ENCODE data around the gene MOCOS.
"Not testable (repeated sequence)": the region's sequence is repeated elsewhere in the genome, so short reads cannot be mapped to it uniquely, and the experiment has no call there.

MOCOS gene

DNA sequence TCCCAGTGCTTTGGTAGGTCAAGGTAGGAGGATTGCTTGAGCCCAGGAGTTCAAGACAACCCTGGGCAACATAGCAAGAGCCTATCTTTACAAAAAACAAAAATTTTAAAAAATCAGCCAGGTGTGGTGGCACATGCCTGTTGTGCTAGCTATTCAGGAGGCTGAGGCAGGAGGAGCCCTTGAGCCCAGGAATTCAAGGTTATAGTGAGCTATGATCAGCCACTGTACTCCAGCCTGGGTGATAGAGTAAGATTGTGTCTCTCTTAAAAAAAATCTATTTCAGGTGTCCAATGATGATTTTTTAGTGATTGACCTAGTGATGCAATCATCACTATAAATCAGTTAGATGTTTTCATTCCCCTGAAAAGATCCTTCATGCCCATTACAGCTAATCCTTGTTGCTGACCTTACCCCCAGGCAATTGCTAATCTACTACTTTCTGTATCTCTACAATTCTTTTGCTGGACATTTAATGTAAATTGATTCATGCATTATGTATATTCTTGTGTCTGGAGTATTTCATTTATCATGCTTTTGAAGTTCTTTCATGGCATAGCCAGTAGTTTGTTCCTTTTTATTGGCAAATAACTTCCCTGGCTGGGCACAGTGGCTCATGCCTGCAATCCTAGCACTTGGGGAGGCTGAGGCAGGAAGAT, 10.3 kb downstream of the MOCOS start:
- in situ Hi-C loops (cut with HindIII; ENCODE audit: low sequenced_read_pairs), result no loop called here

GRCh38 chr18:36199691-36200295, 12.5 kb downstream of the MOCOS start:
- in situ Hi-C loops (cut with HindIII; ENCODE audit: low sequenced_read_pairs), result no loop called here

- in situ Hi-C loops (cut with HindIII; ENCODE audit: low sequenced_read_pairs), result no loop called here
Observed at GRCh38 chr18:36200354-36200771, 13.1 kb downstream of the MOCOS start.

DNA sequence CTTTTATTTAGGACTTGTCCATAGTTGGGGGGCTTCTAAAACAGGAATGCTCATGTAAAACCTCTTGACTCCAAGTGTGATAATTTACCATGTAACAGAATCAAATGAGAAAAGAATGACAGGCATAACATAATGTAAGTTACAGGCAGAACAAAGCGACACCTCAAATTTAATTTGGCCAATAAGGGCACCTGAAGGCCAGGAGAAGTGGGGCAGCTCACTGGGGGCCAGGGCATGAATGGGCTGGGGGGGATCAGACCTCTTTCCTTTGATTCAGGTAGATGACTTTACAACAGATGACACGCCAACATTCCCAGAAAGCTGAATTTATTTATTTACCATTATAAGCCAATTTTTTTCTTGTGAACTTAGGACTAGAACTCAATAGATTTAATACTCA, 14.5 kb downstream of the MOCOS start:
- in situ Hi-C loops (cut with HindIII; ENCODE audit: low sequenced_read_pairs), result no loop called here

GRCh38 chr18:36203360-36203895, 16.1 kb downstream of the MOCOS start:
- in situ Hi-C loops (cut with HindIII; ENCODE audit: low sequenced_read_pairs), result no loop called here

DNA sequence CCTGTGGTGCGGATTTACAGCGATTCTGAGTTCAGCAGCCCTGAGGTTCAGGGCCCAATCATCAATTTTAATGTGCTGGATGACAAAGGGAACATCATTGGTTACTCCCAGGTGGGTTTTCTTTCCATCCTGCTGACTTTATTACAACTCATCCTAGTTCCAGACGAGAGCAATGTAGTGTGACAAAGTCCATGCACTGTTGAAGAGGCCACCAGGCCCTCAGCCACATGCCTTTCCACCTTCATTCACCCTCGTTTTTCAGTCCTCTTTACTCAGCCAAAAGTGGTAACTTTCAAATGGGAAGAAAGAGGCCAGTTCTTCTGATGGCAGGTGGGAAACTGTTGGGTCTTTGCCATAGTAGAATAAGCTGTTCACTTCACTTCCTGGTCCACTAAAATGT, 17.9 kb downstream of the MOCOS start:
- in situ Hi-C loops (cut with HindIII; ENCODE audit: low sequenced_read_pairs), result no loop called here

DNA sequence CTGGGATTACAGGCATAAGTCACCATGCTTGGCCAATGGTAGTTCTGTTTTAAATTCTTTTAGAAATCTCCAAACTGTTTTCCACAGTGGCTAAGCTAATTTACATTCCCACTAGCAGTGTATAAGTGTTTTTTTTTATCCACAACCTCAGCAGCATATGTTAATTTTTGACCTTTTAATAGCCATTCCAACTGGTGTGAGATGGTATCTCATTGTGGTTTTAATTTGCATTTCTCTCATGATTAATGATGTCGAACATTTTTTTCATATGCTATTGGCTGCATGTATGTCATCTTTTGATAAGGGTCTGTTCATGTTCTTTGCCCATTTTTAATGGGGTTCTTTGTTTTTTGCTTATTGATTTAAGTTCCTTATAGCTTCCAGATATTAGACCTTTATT, 20.0 kb downstream of the MOCOS start:
- in situ Hi-C loops (cut with HindIII; ENCODE audit: low sequenced_read_pairs), result no loop called here

DNA sequence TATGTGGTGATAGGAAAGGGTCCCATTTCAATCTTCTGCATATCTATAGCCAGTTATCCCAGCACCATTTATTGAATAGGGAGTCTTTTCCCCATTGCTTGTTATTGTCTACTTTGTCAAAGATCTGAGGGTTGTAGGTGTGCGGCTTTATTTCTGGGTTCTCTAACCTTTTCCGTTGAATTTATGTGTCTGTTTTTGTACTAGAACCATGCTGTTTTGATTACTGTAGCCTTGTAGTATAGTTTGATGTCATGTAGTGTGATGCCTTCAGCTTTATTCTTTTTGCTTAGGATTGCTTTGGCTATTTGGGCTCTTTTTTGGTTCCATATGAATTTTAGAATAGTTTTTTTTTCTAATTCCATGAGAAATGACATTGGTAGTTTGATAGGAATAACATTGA, 20.7 kb downstream of the MOCOS start:
- in situ Hi-C loops (cut with HindIII; ENCODE audit: low sequenced_read_pairs), result not testable (repeated sequence)

DNA sequence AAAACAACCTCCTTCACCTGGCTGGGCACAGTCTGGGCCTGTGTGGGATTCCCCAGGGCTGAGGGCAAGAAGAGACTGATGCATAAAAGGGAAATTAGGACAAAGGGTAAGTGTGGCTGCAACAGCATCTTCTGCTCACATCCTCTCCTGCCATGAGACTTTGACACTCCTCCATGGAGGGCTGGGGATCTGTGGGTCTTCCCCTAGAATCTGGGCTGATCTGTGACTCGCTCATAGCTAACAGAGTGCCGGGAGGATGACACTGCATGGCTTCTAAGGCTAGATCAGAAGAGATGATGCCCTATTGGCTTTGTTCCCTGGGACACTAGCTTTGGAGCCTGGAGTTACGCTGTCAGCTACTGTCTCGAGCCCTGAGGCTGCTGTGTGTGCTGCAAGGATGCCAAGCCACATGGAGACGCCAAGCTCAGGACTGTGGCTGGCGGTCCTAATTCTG, 24.3 kb downstream of the MOCOS start:
- in situ Hi-C loops (cut with HindIII; ENCODE audit: low sequenced_read_pairs), result no loop called here

DNA sequence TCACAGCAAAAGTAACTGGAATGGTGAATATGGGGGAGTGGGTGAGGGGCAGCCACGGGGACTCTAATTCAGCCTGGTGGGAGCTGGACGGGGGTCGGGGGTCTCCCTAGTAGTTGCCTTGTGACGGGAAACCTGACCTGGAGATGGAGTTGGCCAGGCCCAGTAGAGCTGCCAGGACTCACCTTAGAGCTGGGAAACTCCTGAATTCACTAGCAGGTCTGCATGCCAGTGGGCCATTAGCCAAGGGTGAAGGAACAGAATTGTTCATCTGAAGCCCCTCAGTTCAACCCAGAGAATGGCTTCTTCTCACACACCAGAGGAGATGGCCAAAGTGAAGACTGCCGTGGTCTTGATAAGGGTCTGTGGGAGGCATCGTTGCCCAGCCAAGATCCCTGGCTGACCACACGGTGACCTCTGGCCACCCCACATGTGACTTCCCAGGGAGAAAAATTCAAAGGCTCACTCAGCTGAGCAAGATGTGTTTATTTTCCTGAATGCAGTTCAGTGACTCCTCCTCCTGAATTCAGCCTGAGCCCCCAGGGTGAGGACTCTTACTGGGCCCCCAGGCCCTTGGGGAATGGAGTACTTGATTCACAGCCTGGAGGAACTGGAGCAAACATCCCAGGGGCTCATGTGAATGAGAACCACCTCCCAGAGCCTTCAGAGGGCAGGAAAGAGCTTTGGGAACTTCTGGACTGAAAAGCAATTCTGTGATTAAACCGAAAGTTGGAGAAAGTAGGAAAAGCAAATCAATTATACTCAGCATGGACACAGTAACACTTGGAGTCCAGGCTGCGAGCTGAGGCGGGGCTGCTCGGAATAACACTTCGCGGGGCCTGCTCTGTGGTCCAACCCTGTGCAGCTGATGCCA, 25.2 kb downstream of the MOCOS start:
- in situ Hi-C loops (cut with HindIII; ENCODE audit: low sequenced_read_pairs), result no loop called here

DNA sequence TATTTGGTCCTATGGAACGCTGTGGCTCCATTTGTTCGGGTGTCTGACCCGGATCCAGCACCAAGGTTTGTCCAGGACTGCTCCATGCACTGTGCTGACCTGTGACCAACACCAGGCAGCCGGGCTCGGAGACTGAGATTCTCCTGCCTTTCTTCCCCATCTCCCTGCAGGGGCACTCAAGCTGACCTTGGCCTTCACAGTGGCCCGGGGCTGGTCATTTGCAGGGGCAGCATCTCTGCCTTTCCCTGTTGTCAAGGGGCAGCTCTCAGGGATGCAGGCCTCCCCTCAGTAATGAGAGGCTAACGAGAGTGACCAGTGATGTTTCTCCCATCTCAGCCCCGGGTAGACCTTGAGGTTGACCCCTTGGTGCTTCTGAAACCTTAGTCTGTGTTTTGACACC, 27.5 kb downstream of the MOCOS start:
- in situ Hi-C loops (cut with HindIII; ENCODE audit: low sequenced_read_pairs), result no loop called here

GRCh38 chr18:36215577-36215976, 28.3 kb downstream of the MOCOS start:
- in situ Hi-C loops (cut with HindIII; ENCODE audit: low sequenced_read_pairs), result no loop called here

DNA sequence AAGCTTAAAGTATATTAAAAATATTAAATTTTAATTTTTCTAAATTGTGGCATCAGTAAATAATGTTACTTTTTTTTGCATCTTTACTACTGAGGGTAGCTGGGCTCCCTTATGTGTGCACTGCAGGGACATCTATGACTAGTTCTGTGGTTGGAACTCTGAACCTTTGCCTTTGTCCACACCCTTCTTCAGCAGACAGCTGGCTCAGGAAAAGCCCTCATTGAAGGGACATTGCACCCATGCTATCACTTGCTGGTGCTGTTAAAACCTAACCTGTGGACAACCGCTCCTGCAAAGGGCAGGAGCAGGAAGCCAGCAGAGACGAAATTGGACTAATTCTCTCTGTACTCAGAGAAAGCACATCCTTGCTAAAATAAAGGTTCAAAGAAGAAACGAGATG, 30.1 kb downstream of the MOCOS start:
- in situ Hi-C loops (cut with HindIII; ENCODE audit: low sequenced_read_pairs), result no loop called here

GRCh38 chr18:36229188-36229587, 41.9 kb downstream of the MOCOS start:
- in situ Hi-C loops (cut with HindIII; ENCODE audit: low sequenced_read_pairs), result no loop called here

DNA sequence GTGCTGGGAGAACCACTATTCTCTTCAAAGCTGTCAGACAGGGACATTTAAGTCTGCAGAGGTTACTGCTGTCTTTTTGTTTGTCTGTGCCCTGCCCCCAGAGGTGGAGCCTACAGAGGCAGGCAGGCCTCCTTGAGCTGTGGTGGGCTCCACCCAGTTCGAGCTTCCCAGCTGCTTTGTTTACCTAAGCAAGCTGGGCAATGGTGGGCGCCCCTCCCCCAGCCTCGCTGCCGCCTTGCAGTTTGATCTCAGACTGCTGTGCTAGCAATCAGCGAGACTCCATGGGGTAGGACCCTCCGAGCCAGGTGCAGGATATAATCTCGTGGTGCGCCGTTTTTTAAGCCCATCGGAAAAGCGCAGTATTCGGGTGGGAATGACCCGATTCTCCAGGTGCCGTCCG, 53.2 kb downstream of the MOCOS start:
- in situ Hi-C loops (cut with HindIII; ENCODE audit: low sequenced_read_pairs), result not testable (repeated sequence)

DNA sequence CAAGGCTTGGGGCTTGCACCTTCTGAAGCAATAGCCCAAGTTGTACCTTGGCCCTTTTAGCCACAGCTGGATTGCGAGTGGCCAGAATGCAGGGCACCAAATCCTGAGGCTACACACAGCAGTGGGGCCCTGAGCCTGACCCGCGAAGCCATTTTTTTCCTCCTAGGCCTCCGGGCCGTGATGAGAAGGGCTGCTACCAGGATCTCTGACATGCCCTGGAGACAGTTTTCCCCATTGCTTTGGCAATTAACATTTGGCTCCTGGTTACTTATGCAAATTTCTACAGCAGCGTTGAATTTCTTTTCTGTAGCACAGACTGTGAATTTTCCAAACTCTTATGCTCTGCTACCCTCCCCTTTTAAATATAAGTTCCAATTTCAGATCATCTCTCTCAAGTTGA, 54.5 kb downstream of the MOCOS start:
- in situ Hi-C loops (cut with HindIII; ENCODE audit: low sequenced_read_pairs), result no loop called here

GRCh38 chr18:36247036-36247435, 59.7 kb downstream of the MOCOS start:
- in situ Hi-C loops (cut with HindIII; ENCODE audit: low sequenced_read_pairs), result no loop called here

DNA sequence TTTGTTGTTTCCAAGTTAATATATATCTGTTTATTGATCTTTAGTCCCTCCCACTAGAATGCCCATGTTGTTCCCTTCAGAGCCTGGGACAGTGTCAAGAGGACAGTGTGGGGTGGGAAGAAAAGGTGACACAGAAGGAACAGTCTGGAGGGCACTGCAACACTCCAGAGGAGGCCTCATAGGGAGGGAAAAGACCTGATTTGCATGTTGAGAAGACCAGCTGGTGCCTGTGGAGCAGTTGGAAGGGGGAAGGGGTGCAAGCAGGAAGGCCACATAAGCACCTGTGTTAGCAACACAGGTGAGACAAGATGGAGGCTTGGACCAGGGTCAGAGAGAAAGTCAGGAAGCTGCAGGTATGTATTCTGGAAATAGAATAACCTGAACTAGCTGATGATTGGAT, 62.1 kb downstream of the MOCOS start:
- in situ Hi-C loops (cut with HindIII; ENCODE audit: low sequenced_read_pairs), result no loop called here

DNA sequence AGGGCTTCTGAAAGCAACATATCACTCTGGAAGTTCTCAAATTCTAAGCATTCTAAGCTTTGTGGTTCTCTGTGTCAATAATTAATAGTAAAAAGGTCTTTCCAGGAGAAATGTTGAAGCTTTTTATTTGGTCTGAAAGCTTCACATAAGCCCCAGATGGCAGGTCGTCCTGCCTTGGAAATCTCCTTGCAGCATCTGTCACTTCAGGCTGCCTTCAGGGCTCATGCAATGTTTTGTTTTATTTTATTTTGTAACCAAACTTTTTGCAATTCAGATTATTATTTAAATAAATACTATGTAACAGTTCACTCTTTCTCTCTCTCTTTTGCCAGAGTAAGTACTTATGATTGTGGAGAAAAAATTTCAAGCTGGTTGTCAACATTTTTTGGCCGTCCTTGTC, 63.5 kb downstream of the MOCOS start:
- in situ Hi-C loops (cut with HindIII; ENCODE audit: low sequenced_read_pairs), result no loop called here

DNA sequence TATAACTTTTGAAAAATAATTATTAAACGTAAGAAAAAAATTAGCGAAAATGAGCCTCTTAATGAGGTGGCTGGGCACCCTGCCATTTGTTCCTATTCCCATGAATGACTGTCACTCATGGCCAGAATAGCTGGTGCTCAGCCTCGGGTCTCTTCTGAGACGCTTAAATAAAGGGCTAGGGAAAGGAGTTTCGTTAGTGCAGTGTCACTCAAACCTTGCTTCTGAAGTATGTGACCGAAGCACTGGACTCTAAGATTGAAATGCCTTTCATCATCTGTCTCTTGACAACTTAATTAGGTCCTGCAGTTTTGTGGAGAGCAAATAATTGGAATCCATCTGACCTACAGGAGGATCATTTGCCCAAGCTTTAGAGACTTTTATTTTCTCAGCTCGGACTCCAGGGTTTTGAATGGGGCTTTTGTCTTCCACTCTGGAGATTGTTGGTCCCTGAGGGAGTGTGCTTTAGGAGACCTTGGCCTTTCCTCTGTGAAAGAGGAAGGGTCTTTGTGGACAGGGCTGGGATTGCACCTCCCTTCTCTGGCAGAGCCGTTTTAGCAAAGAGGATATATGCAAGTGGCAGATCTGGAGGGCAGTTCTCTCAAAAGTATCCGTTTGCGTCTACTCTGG, 67.9 kb downstream of the MOCOS start:
- in situ Hi-C loops (cut with HindIII; ENCODE audit: low sequenced_read_pairs), result no loop called here

- in situ Hi-C loops (cut with HindIII; ENCODE audit: low sequenced_read_pairs), result no loop called here
Observed at GRCh38 chr18:36256094-36256493, 68.8 kb downstream of the MOCOS start.
